ENCODE measurements around the gene DIDO1. TPM values are rescaled to one million over a fixed set of nuclear protein-coding genes. Genes with fewer than 3 reads are reported as not detected.
A peak's percentile ranks its signal among the peaks of the same experiment; 100 is the strongest.

DIDO1 gene
- total RNA-seq, 1 experiment from 2014 or later: 33.2 TPM

DNA sequence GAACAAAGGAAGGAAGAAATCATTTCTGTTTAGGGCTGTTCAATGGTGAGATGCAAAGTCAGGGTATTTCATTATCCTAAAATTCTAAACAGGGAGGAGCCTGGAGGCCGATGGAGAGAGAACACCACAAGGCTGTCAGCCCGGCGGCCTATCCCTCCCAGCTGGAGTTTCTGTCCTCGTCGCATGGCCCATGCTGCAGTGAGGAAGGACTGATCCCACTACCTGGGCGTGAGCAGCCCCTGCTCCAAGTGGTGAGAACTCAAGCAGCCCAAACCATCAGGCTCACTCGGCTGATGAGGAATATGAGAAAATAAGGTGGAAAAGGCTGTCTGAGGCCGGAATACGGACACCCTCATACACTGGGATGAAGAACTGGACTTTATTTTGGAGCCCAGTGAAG is 30.8 kb downstream of the DIDO1 start:
- Histone ChIP-seq H3K36me3 (ENCODE audit: low read depth, low read length) (peaks cover 42% of the 10 kb centered on the region), H4K20me1 (ENCODE audit: low read length) (0 out of 2 replicates have a peak, but pooled peaks cover 3% of the 10 kb centered on the region), H3K79me2 (ENCODE audit: low read length) (no peaks in the 10 kb centered on the region), H3F3A (ENCODE audit: low read length, unreplicated experiment) (no peaks in the 10 kb centered on the region), H3K4me3 (ENCODE audit: low read length) (no peak overlapping the region), H3K4me1 (ENCODE audit: insufficient read depth, low read length) (peaks cover 3% of the 10 kb centered on the region), H3K27ac (ENCODE audit: low read length) (no peak overlapping the region), H3K27me3 (ENCODE audit: low read length) (no peaks in the 10 kb centered on the region), H2AFZ (ENCODE audit: low read length) (no peak overlapping the region), H3K9me3 (ENCODE audit: low read length) (no peaks in the 10 kb centered on the region), H3K9me2 (replicated peaks; ENCODE audit: low read length) (no peaks in the 10 kb centered on the region), H3K4me2 (ENCODE audit: low read length) (no peak overlapping the region), H3K9ac (ENCODE audit: low read length) (no peak overlapping the region)
- ATAC-seq: no peak
- intact Hi-C loops (cut with micrococcal nuclease): no loop called here
- ChIA-PET CTCF (no interaction called here), POLR2A (ENCODE audit: unreplicated experiment) (no interaction called here)
- no TSS peak for BruUV-seq (replicated peaks)
- TF ChIP-seq, protein P1, sequence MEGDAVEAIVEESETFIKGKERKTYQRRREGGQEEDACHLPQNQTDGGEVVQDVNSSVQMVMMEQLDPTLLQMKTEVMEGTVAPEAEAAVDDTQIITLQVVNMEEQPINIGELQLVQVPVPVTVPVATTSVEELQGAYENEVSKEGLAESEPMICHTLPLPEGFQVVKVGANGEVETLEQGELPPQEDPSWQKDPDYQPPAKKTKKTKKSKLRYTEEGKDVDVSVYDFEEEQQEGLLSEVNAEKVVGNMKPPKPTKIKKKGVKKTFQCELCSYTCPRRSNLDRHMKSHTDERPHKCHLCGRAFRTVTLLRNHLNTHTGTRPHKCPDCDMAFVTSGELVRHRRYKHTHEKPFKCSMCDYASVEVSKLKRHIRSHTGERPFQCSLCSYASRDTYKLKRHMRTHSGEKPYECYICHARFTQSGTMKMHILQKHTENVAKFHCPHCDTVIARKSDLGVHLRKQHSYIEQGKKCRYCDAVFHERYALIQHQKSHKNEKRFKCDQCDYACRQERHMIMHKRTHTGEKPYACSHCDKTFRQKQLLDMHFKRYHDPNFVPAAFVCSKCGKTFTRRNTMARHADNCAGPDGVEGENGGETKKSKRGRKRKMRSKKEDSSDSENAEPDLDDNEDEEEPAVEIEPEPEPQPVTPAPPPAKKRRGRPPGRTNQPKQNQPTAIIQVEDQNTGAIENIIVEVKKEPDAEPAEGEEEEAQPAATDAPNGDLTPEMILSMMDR (conservative IDR thresholded peaks at IDR 0.05; ENCODE audit: low read depth, low read length): no peak
- no peak for TF ChIP-seq EZH2phosphoT487 (IDR thresholded peaks at IDR 0.05; ENCODE audit: borderline replicate concordance, low read length)
- no peak for TF ChIP-seq EZH2 (IDR thresholded peaks at IDR 0.05; ENCODE audit: low read length, unreplicated experiment)
- DNase-seq: no peak

DNA sequence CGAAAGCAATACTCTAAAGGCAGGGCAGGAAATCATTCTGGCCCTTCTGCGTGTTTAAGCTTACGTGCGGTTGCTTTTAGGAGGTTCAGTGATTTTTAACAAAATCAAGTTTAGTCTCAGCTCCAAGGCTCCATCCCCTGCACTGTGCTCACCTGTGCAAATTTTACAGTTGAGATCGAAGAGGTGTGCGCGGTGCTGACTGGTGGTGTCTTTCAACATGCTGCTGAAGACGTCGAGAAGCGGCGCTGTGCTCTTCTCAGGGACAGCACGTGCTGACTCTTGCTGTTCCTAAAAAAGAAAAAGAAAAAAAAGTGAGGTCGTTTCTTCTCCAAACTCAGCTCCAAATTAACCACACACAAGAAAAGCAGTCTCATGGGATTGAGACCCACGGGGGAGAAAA is 32.0 kb downstream of the DIDO1 start:
- Histone ChIP-seq H3K9ac (ENCODE audit: low read length) (no peak overlapping the region), H3K27me3 (ENCODE audit: low read length) (no peaks in the 10 kb centered on the region), H3K4me3 (ENCODE audit: low read length) (no peak overlapping the region), H3K4me1 (ENCODE audit: insufficient read depth, low read length) (no peaks in the 10 kb centered on the region), H3K79me2 (ENCODE audit: low read length) (no peaks in the 10 kb centered on the region), H3K27ac (ENCODE audit: low read length) (no peak overlapping the region), H4K20me1 (ENCODE audit: low read length) (no peaks in the 10 kb centered on the region), H3F3A (ENCODE audit: low read length, unreplicated experiment) (no peaks in the 10 kb centered on the region), H3K4me2 (ENCODE audit: low read length) (no peak overlapping the region), H3K9me3 (ENCODE audit: low read length) (no peaks in the 10 kb centered on the region), H3K9me2 (replicated peaks; ENCODE audit: low read length) (no peaks in the 10 kb centered on the region), H2AFZ (ENCODE audit: low read length) (no peak overlapping the region), H3K36me3 (ENCODE audit: low read depth, low read length) (peaks cover 54% of the 10 kb centered on the region)
- TF ChIP-seq, protein P1 (conservative IDR thresholded peaks at IDR 0.05; ENCODE audit: low read depth, low read length): no peak
- TF ChIP-seq EZH2phosphoT487 (IDR thresholded peaks at IDR 0.05; ENCODE audit: borderline replicate concordance, low read length) (no peak), EZH2 (IDR thresholded peaks at IDR 0.05; ENCODE audit: low read length, unreplicated experiment) (no peak)
- DNase-seq (no peak), ATAC-seq (no peak)
- intact Hi-C loops (cut with micrococcal nuclease): no loop called here
- CTCF ChIA-PET: no interaction called here
- no TSS peak for BruUV-seq (replicated peaks)
- POLR2A ChIA-PET (ENCODE audit: unreplicated experiment): no interaction called here

GRCh38 chr20:62893700-62894099 is 32.6 kb downstream of the DIDO1 start:
- DNase-seq (no peak), ATAC-seq (no peak)
- Histone ChIP-seq H2AFZ (ENCODE audit: low read length) (no peak overlapping the region), H3K36me3 (ENCODE audit: low read depth, low read length) (peaks cover 60% of the 10 kb centered on the region), H3K79me2 (ENCODE audit: low read length) (no peaks in the 10 kb centered on the region), H3K27me3 (ENCODE audit: low read length) (no peaks in the 10 kb centered on the region), H3K4me1 (ENCODE audit: insufficient read depth, low read length) (no peaks in the 10 kb centered on the region), H3K9ac (ENCODE audit: low read length) (no peak overlapping the region), H3K9me2 (replicated peaks; ENCODE audit: low read length) (no peaks in the 10 kb centered on the region), H3K4me3 (ENCODE audit: low read length) (no peak overlapping the region), H3K27ac (ENCODE audit: low read length) (no peak overlapping the region), H4K20me1 (ENCODE audit: low read length) (no peaks in the 10 kb centered on the region), H3F3A (ENCODE audit: low read length, unreplicated experiment) (no peaks in the 10 kb centered on the region), H3K4me2 (ENCODE audit: low read length) (no peak overlapping the region), H3K9me3 (ENCODE audit: low read length) (no peaks in the 10 kb centered on the region)
- BruUV-seq (replicated peaks): TSS peak; percentile 2
- intact Hi-C loops (cut with micrococcal nuclease): no loop called here
- POLR2A ChIA-PET (ENCODE audit: unreplicated experiment): interaction anchor here (0.7 kb wide), 1 partner anchor 13 kb away, joined by 3 read pairs; no protein-coding TSS in a partner anchor
- CTCF ChIA-PET: interaction anchor here (0.6 kb wide), 1 partner anchor 47 kb away, joined by 7 read pairs; no protein-coding TSS in a partner anchor
- TF ChIP-seq, protein P1 (conservative IDR thresholded peaks at IDR 0.05; ENCODE audit: low read depth, low read length): peak; percentile 43
- TF ChIP-seq EZH2phosphoT487 (IDR thresholded peaks at IDR 0.05; ENCODE audit: borderline replicate concordance, low read length): no peak

Measured in PC-3 (cell line).